AG09309 (cell line): ENCODE data around the gene TRIM34.

Source experiments
- DNase-seq: peaks from one replicate; pipeline ENCODE4 v3.0.0-alpha.2; 2010; ENCODE audit warnings: low read depth
- H3K4me3 ChIP-seq: 2 replicates; pipeline ENCODE4 v1.5.1; 2011; ENCODE audit warnings: mild to moderate bottlenecking, low read depth, low read length, moderate library complexity; ENCODE audit not compliant: control insufficient read depth
- CTCF ChIP-seq: IDR thresholded peaks from 2 replicates; pipeline ENCODE4 v1.5.1; 2011; ENCODE audit warnings: mild to moderate bottlenecking, low read depth, low read length, inconsistent platforms; ENCODE audit not compliant: insufficient read depth, control insufficient read depth; ENCODE audit errors: missing control alignments

TRIM34 gene

GRCh38 chr11:5620651-5621521 lies 3.9 kb upstream of the TRIM34 start:
- no peak for TF ChIP-seq CTCF
- peak; percentile 78 for DNase-seq
- no peak overlapping the region for H3K4me3 ChIP-seq

- DNase-seq = no peak
- TF ChIP-seq CTCF = no peak
- H3K4me3 ChIP-seq = no peak overlapping the region
Measured at GRCh38 chr11:5621580-5621979, 3.2 kb upstream of the TRIM34 start.

GRCh38 chr11:5622802-5623201 lies 2.0 kb upstream of the TRIM34 start:
- H3K4me3 ChIP-seq = no peak overlapping the region
- no peak for DNase-seq
- no peak for TF ChIP-seq CTCF

GRCh38 chr11:5625281-5625680 lies 480 bp downstream of the TRIM34 start:
- H3K4me3 ChIP-seq = peak overlapping the region; percentile 66
- no peak for TF ChIP-seq CTCF
- no peak for DNase-seq

GRCh38 chr11:5626196-5626595 lies 1.4 kb downstream of the TRIM34 start:
- TF ChIP-seq CTCF = no peak
- H3K4me3 ChIP-seq = no peak overlapping the region
- peak; percentile 42 for DNase-seq

GRCh38 chr11:5631417-5631816 lies 6.6 kb downstream of the TRIM34 start:
- TF ChIP-seq CTCF = no peak
- no peak overlapping the region for H3K4me3 ChIP-seq
- DNase-seq = no peak
